GM21528 (cell line): Measurements from ENCODE around the gene ANP32B.
"Not testable (repeated sequence)": the region's sequence is repeated elsewhere in the genome, so short reads cannot be mapped to it uniquely, and the experiment has no call there.

Experiments
- ATAC-seq: cut with Tn5 transposase; IDR thresholded peaks from one replicate; pipeline ENCODE4 v1.9.1; 2021; ENCODE audit warnings: mild to moderate bottlenecking, moderate library complexity; ENCODE audit not compliant: unreplicated experiment, low FRiP score

Gene ANP32B

GRCh38 chr9:97962575-97962974, 20.6 kb upstream of the ANP32B start:
- no peak for ATAC-seq

GRCh38 chr9:97963232-97963631, 19.9 kb upstream of the ANP32B start:
- ATAC-seq = no peak

GRCh38 chr9:97964901-97965300, 18.2 kb upstream of the ANP32B start:
- ATAC-seq = no peak

- ATAC-seq = no peak
These were observed 16.6 kb upstream of the ANP32B start for GRCh38 chr9:97966493-97966892.

GRCh38 chr9:97969014-97969413, 14.1 kb upstream of the ANP32B start:
- no peak for ATAC-seq

- ATAC-seq = no peak
These were observed 13.0 kb upstream of the ANP32B start for GRCh38 chr9:97970165-97970564.

GRCh38 chr9:97972753-97973152, 10.4 kb upstream of the ANP32B start:
- no peak for ATAC-seq

- no peak for ATAC-seq
These were observed 7.8 kb upstream of the ANP32B start for GRCh38 chr9:97975376-97975775.

GRCh38 chr9:97976633-97977032, 6.5 kb upstream of the ANP32B start:
- ATAC-seq = not testable (repeated sequence)

- no peak for ATAC-seq
These were observed 4.6 kb upstream of the ANP32B start for GRCh38 chr9:97978371-97979130.

GRCh38 chr9:97979788-97980478, 3.2 kb upstream of the ANP32B start:
- no peak for ATAC-seq

GRCh38 chr9:97980479-97980803, 2.7 kb upstream of the ANP32B start:
- no peak for ATAC-seq

GRCh38 chr9:97980918-97981845, 2.0 kb upstream of the ANP32B start:
- no peak for ATAC-seq

- no peak for ATAC-seq
These were observed 1.1 kb upstream of the ANP32B start for GRCh38 chr9:97981846-97982682.

- peak; percentile 12 for ATAC-seq
These were observed 547 bp downstream of the ANP32B start for GRCh38 chr9:97983589-97984187.

GRCh38 chr9:97984188-97985057, 1.3 kb downstream of the ANP32B start:
- ATAC-seq = peak; percentile 33

- ATAC-seq = no peak
These were observed 2.1 kb downstream of the ANP32B start for GRCh38 chr9:97985058-97985861.

- no peak for ATAC-seq
These were observed 4.3 kb downstream of the ANP32B start for GRCh38 chr9:97987487-97987886.
